MCF 10A (cell line): ENCODE results near the gene TMEM132D. TPM values are rescaled to one million over a fixed set of nuclear protein-coding genes. Genes with fewer than 3 reads are reported as not detected.

ENCODE experiments used
- BruUV-seq: library from RNA; stranded (reverse); fragments of 400-500 nt; replicated peaks from 2 replicates; lab custom pipeline; 2021; lab: Mats Ljungman, UMichigan
- CTCF ChIA-PET: fragments of 300-600 bp; sonication (Branson Sonifier 250); formaldehyde crosslinking; extraction: SDS; loops from one replicate; lab custom pipeline; 2021; ENCODE audit warnings: antibody characterized with exemption, inconsistent platforms; lab: Yijun Ruan, JAX
- POLR2A ChIA-PET: fragments of 300-600, 350-650 bp; sonication (Branson Sonifier 250); formaldehyde crosslinking; extraction: SDS; loops from one replicate; lab custom pipeline; 2020; ENCODE audit warnings: antibody characterized with exemption, inconsistent platforms; lab: Yijun Ruan, JAX
- DNase-seq: peaks from one replicate; pipeline ENCODE4 v3.0.0-alpha.2; 2018; ENCODE audit not compliant: unreplicated experiment
- H3K27ac Mint-ChIP-seq: one replicate; pipeline ENCODE4 v1.8.0; 2022; ENCODE audit warnings: mild to moderate bottlenecking, low read depth, mixed read lengths; ENCODE audit not compliant: unreplicated experiment
- H3K27me3 Mint-ChIP-seq: one replicate; pipeline ENCODE4 v1.8.0; 2022; ENCODE audit warnings: mixed read lengths; ENCODE audit not compliant: insufficient read depth, unreplicated experiment
- H3K36me3 Mint-ChIP-seq: one replicate; pipeline ENCODE4 v1.8.0; 2022; ENCODE audit warnings: mild to moderate bottlenecking, moderate library complexity, mixed read lengths; ENCODE audit not compliant: insufficient read depth, unreplicated experiment
- H3K4me1 Mint-ChIP-seq: one replicate; pipeline ENCODE4 v1.8.0; 2022; ENCODE audit warnings: mixed read lengths; ENCODE audit not compliant: insufficient read depth, unreplicated experiment
- H3K4me3 Mint-ChIP-seq: one replicate; pipeline ENCODE4 v1.8.0; 2022; ENCODE audit warnings: mild to moderate bottlenecking, moderate library complexity, mixed read lengths; ENCODE audit not compliant: unreplicated experiment
- H3K9me3 Mint-ChIP-seq: one replicate; pipeline ENCODE4 v1.8.0; 2022; ENCODE audit warnings: mixed read lengths; ENCODE audit not compliant: unreplicated experiment
- intact Hi-C: fragments of 100-400 bp; cut with micrococcal nuclease; formaldehyde crosslinking; loops from 2 replicates; pipeline ENCODE4 v1.14.1; 2022
- total RNA-seq: library from RNA; stranded (reverse); gene quantifications from 2 replicates; pipeline ENCODE4 v1.2.3, GENCODE V29; 2022
- TF ChIP-seq, protein P1 (sequence below): fragments of 200-600 bp; IDR thresholded peaks from one replicate; pipeline ENCODE4 v1.8.0; 2022; ENCODE audit warnings: antibody characterized with exemption, mild to moderate bottlenecking; ENCODE audit not compliant: unreplicated experiment

TMEM132D gene
- total RNA-seq, 1 experiment from 2014 or later = not detected

DNA sequence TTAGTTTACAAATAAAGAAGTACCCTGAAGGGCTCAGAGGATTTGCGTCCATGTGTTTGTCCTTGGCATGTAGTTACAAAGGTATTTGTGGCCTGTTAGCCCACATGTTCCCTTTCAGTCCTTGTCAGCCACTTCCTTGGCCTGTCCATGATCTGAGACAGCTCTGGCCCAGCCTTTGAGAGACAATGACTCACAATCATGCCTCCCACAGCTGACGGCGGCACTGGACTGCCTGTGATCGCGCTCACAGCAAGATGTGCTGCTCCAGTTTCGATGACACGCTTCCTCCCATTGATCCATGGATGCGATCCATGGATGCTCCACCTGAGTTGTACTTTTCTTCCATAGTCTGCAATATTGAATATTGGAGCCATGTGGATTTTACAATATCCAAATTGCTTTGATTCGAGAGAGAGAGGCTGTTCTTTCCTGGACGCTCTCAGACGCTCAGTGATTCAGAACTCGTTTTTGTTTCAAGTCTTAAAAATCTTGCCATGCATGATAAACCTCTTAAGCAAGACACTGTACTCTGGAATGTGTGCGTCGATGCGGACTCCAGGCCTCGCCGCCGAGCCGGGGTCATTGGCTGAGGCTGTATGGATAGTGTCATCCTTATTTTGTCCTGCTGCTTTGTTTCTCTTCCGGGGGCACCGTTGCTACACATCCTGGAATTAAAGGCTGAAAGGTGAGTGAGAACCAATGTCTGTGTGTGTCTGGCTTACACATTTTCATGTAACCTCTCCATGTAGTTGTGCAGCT, 830.5 kb downstream of the TMEM132D start:
- no peak for DNase-seq
- intact Hi-C loops = no loop called here
- Mint-ChIP-seq H3K27ac (no peak overlapping the region), H3K9me3 (peaks cover 19% of the 10 kb centered on the region), H3K27me3 (no peaks in the 10 kb centered on the region), H3K4me3 (no peak overlapping the region), H3K36me3 (no peaks in the 10 kb centered on the region), H3K4me1 (no peaks in the 10 kb centered on the region)
- ChIA-PET CTCF (no interaction called here), POLR2A (no interaction called here)
- BruUV-seq = no TSS peak
- TF ChIP-seq, protein P1, sequence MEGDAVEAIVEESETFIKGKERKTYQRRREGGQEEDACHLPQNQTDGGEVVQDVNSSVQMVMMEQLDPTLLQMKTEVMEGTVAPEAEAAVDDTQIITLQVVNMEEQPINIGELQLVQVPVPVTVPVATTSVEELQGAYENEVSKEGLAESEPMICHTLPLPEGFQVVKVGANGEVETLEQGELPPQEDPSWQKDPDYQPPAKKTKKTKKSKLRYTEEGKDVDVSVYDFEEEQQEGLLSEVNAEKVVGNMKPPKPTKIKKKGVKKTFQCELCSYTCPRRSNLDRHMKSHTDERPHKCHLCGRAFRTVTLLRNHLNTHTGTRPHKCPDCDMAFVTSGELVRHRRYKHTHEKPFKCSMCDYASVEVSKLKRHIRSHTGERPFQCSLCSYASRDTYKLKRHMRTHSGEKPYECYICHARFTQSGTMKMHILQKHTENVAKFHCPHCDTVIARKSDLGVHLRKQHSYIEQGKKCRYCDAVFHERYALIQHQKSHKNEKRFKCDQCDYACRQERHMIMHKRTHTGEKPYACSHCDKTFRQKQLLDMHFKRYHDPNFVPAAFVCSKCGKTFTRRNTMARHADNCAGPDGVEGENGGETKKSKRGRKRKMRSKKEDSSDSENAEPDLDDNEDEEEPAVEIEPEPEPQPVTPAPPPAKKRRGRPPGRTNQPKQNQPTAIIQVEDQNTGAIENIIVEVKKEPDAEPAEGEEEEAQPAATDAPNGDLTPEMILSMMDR = no peak

DNA sequence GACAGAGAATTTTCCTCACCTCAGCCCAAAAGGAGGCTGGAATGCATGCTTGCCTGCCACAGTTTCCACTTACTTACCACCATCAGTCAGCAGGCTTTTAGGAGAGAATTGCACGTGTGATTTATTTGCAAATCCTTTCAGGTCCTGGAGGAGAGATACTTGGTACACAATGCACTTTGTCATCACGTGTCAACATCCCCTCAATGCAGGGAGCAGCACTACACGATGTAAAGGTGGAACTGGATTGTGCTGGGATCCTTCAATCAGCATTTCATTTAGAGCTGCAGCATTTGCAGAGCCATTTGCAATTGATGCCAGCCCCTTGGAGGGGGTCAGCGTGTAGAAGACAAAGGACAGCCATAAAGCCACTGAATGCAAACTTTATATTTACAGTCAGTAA, 832.5 kb downstream of the TMEM132D start:
- CTCF ChIA-PET = no interaction called here
- Mint-ChIP-seq H3K36me3 (no peaks in the 10 kb centered on the region), H3K4me3 (no peak overlapping the region), H3K27ac (no peak overlapping the region), H3K27me3 (no peaks in the 10 kb centered on the region), H3K4me1 (no peaks in the 10 kb centered on the region), H3K9me3 (peaks cover 26% of the 10 kb centered on the region)
- POLR2A ChIA-PET = no interaction called here
- no peak for DNase-seq
- intact Hi-C loops = no loop called here
- BruUV-seq = no TSS peak
- TF ChIP-seq, protein P1 = no peak

DNA sequence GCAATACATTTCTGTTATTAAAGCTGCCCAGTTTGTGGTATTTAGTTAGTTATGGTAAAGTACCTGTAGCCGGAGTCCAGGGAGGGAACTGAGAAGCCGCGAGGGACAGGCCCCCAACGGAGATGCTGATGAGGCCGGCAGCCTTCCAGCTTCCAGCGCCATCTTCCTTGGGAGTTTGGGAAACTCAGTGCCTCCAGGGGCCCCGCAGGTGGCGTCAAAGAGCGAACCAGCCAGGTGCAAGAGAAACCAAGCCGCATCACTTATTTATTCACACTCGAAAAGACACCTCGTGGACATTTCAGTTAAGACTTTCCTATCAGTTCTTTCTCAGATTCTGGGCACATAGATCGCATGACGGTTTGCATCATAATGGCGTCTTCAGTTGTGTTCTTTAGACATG, 833.9 kb downstream of the TMEM132D start:
- no peaks in the 10 kb centered on the region for H3K4me1 Mint-ChIP-seq
- POLR2A ChIA-PET = no interaction called here
- H3K27me3 Mint-ChIP-seq = no peaks in the 10 kb centered on the region
- TF ChIP-seq, protein P1 = no peak
- no peak for DNase-seq
- H3K36me3 Mint-ChIP-seq = no peaks in the 10 kb centered on the region
- no peak overlapping the region for H3K27ac Mint-ChIP-seq
- H3K9me3 Mint-ChIP-seq = peaks cover 31% of the 10 kb centered on the region
- no TSS peak for BruUV-seq
- H3K4me3 Mint-ChIP-seq = no peak overlapping the region
- intact Hi-C loops = no loop called here
- CTCF ChIA-PET = no interaction called here

DNA sequence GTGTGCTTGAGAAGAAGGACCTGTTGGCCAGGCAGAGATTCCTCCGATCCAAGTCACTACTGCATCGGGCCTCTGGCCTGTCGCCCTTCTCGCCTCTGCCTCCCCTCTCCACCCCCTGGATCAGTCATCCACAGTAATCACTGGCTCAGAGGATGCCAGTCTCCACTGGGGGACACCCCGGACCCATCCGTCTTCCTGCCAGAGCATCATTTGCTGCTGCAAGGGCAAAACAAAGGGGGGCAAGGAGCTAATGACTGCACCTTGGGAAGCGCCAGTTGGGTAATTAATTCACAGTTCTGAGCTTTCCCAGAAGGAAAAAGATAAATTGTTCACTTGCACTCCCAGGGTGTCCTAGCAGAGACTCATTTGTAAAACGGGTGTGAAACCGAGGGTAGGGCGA, 835.1 kb downstream of the TMEM132D start:
- H3K27ac Mint-ChIP-seq = no peak overlapping the region
- no TSS peak for BruUV-seq
- no peak for DNase-seq
- no peak overlapping the region for H3K4me3 Mint-ChIP-seq
- intact Hi-C loops = no loop called here
- TF ChIP-seq, protein P1 = no peak
- peaks cover 29% of the 10 kb centered on the region for H3K9me3 Mint-ChIP-seq
- no peaks in the 10 kb centered on the region for H3K27me3 Mint-ChIP-seq
- CTCF ChIA-PET = no interaction called here
- no peaks in the 10 kb centered on the region for H3K36me3 Mint-ChIP-seq
- POLR2A ChIA-PET = no interaction called here
- no peaks in the 10 kb centered on the region for H3K4me1 Mint-ChIP-seq
